K562 (cell line): ENCODE measurements around the gene PRR16. TPM values are rescaled to one million over a fixed set of nuclear protein-coding genes. Genes with fewer than 3 reads are reported as not detected.

Source experiments
- ATAC-seq: fragments of 200-7000 bp; cut with Tn5 transposase; 3 replicates; pipeline ENCODE4 v1.9.1; 2020; ENCODE audit warnings: moderate library complexity
- BruUV-seq: library from RNA; stranded (reverse); fragments of 400-500 nt; replicated peaks from 2 replicates; lab custom pipeline; 2021; lab: Mats Ljungman, UMichigan
- CTCF ChIA-PET: fragments of 300-600 bp; formaldehyde crosslinking; extraction: SDS; loops from one replicate; lab custom pipeline; 2021; ENCODE audit warnings: low intra/inter-chr PET ratio; lab: Yijun Ruan, JAX
- POLR2A ChIA-PET: fragments of 300-600, 350-650 bp; sonication (Branson Sonifier 250); formaldehyde crosslinking; extraction: SDS; loops from one replicate; lab custom pipeline; 2021; ENCODE audit warnings: antibody characterized with exemption, inconsistent platforms; lab: Yijun Ruan, JAX
- DNase-seq, 4 experiments: peaks; one replicate each; pipeline versions ENCODE4 v3.0.0 to v3.0.0-alpha.2; 2011 to 2018; ENCODE audit warnings: low spot score in 3 of 4, mixed read lengths in 3 of 4; ENCODE audit errors: extremely low read depth in 1 of 4
- FAIRE-seq: peaks from 2 replicates; lab custom pipeline; 2011; peaks lifted over from hg19 to GRCh38; lab: Jason Lieb, UNC
- H2AFZ ChIP-seq: 2 replicates; pipeline ENCODE4 v1.6.0; 2011; ENCODE audit warnings: low read depth, low read length, control low read depth, inconsistent platforms
- H3K27ac ChIP-seq: fragments of 200-600 bp; 3 replicates; pipeline ENCODE4 v1.8.0; 2011; ENCODE audit warnings: low read depth, mild to moderate bottlenecking, control low read depth, inconsistent platforms, low read length, moderate library complexity, mixed read lengths; ENCODE audit errors: extremely low read depth
- H3K27me3 ChIP-seq, 2 experiments: fragments of 300-600 bp in 1 of 2; 2 replicates in 1 of 2; 3 replicates in 1 of 2; pipeline versions ENCODE4 v1.6.0 to v1.8.0; 2011; ENCODE audit warnings: inconsistent platforms in 2 of 2, low read length in 2 of 2, mild to moderate bottlenecking in 1 of 2, mixed read lengths in 1 of 2, moderate library complexity in 1 of 2; ENCODE audit not compliant: control insufficient read depth in 2 of 2, insufficient read depth in 2 of 2
- H3K36me3 ChIP-seq: fragments of 300-600 bp; 3 replicates; pipeline ENCODE4 v1.8.0; 2011; ENCODE audit warnings: mild to moderate bottlenecking, low read length, inconsistent platforms; ENCODE audit not compliant: control insufficient read depth, insufficient read depth
- H3K4me1 ChIP-seq, 2 experiments: fragments of 200-600 bp in 1 of 2; replicated peaks in 1 of 2; 2 replicates in 1 of 2; 3 replicates in 1 of 2; pipeline versions ENCODE4 v1.5.1 to v1.8.0; 2011; ENCODE audit warnings: inconsistent platforms in 2 of 2, low read length in 2 of 2, mild to moderate bottlenecking in 1 of 2, mixed read lengths in 1 of 2, moderate library complexity in 1 of 2; ENCODE audit not compliant: control insufficient read depth in 2 of 2, insufficient read depth in 2 of 2
- H3K4me2 ChIP-seq: 2 replicates; pipeline ENCODE4 v1.6.1; 2011; ENCODE audit warnings: low read length, control low read depth, inconsistent platforms, mixed read lengths; ENCODE audit not compliant: insufficient read depth
- H3K4me3 ChIP-seq: fragments of 200-600 bp; sonication (generic), shearing (Covaris generic); 2 replicates; pipeline ENCODE4 v1.5.1; 2016; ENCODE audit warnings: control low read depth, inconsistent platforms
- H3K79me2 ChIP-seq: fragments of 200-600 bp; 3 replicates; pipeline ENCODE4 v1.8.0; 2011; ENCODE audit warnings: low read length, inconsistent platforms; ENCODE audit not compliant: control insufficient read depth, insufficient read depth
- H3K9ac ChIP-seq, 2 experiments: 2 replicates each; pipeline versions ENCODE4 v1.6.0 to v1.6.1; 2011; ENCODE audit warnings: low read depth in 2 of 2, low read length in 2 of 2, control low read depth in 1 of 2, inconsistent platforms in 1 of 2, mild to moderate bottlenecking in 1 of 2, mixed read lengths in 1 of 2; ENCODE audit not compliant: insufficient read depth in 1 of 2
- H3K9me1 ChIP-seq: one replicate; pipeline ENCODE4 v1.6.0; 2011; ENCODE audit warnings: inconsistent platforms, mild to moderate bottlenecking, low read length, moderate library complexity; ENCODE audit not compliant: control insufficient read depth, insufficient read depth
- H3K9me3 ChIP-seq: replicated peaks from 2 replicates; pipeline ENCODE4 v1.5.1; 2011; ENCODE audit warnings: low read depth, low read length, inconsistent platforms; ENCODE audit not compliant: control insufficient read depth, insufficient read depth
- H4K20me1 ChIP-seq: replicated peaks from 2 replicates; pipeline ENCODE4 v1.6.1; 2011; ENCODE audit warnings: low read length, inconsistent platforms, mixed read lengths; ENCODE audit not compliant: control insufficient read depth, insufficient read depth
- CEBPZ ChIP-seq: fragments of 150-350 bp; IDR thresholded peaks from 2 replicates; pipeline ENCODE4 v1.6.1; 2014; ENCODE audit warnings: low read depth, mild to moderate bottlenecking, low read length, borderline replicate concordance
- DLX4 ChIP-seq: fragments of 250-450 bp; sonication (Bioruptor Pico); IDR thresholded peaks from 2 replicates; pipeline ENCODE4 v1.6.1; 2021; ENCODE audit warnings: mild to moderate bottlenecking
- GTF2F1 ChIP-seq: IDR thresholded peaks from 2 replicates; pipeline ENCODE4 v1.6.1; 2011; ENCODE audit warnings: low read depth, low read length, improper control_type of control experiment
- IRF1 ChIP-seq: sonication (generic); formaldehyde crosslinking; IDR thresholded peaks from 2 replicates; pipeline ENCODE4 v1.8.0; 2022; ENCODE audit warnings: missing genetic modification reagents, mild to moderate bottlenecking, borderline replicate concordance
- KDM2B ChIP-seq: fragments of 250-450 bp; sonication (Bioruptor Pico); IDR thresholded peaks from 2 replicates; pipeline ENCODE4 v1.8.0; 2021; ENCODE audit warnings: mild to moderate bottlenecking, moderate library complexity
- MCM2 ChIP-seq: fragments of 450-650 bp; IDR thresholded peaks from 2 replicates; pipeline ENCODE4 v1.6.1; 2017; ENCODE audit warnings: low read depth, mild to moderate bottlenecking
- MTF1 ChIP-seq: fragments of 250-450 bp; sonication (Bioruptor Pico); IDR thresholded peaks from 2 replicates; pipeline ENCODE4 v1.9.0; 2021; ENCODE audit warnings: moderate library complexity, mild to moderate bottlenecking, inconsistent platforms, borderline replicate concordance
- RBBP5 ChIP-seq: fragments of 200-600 bp; sonication (generic); IDR thresholded peaks from 2 replicates; pipeline ENCODE4 v1.6.1; 2012; ENCODE audit warnings: borderline replicate concordance, mild to moderate bottlenecking, low read length, control low read depth, inconsistent platforms; ENCODE audit not compliant: insufficient read depth, poor library complexity, severe bottlenecking
- SMAD1 ChIP-seq: fragments of 150-350 bp; IDR thresholded peaks from 2 replicates; pipeline ENCODE4 v1.6.1; 2014; ENCODE audit warnings: low read length, low read depth; ENCODE audit not compliant: partially characterized antibody
- SNIP1 ChIP-seq: fragments of 450-650 bp; IDR thresholded peaks from 2 replicates; pipeline ENCODE4 v1.7.1; 2017; ENCODE audit warnings: low read depth, mild to moderate bottlenecking
- ZNF592 ChIP-seq: fragments of 450-650 bp; IDR thresholded peaks from 2 replicates; pipeline ENCODE4 v1.6.1; 2017; ENCODE audit warnings: antibody characterized with exemption, mild to moderate bottlenecking
- WGBS: fragments of 100-300 bp; shearing (Covaris generic); methylation state at CpG from one replicate; pipeline ENCODE4 v1.1.6; 2016; ENCODE audit warnings: low coverage, mixed read lengths; ENCODE audit not compliant: insufficient coverage; ENCODE audit errors: missing lambda C conversion rate; 5-methylcytosine and 5-hydroxymethylcytosine counted together
- in situ Hi-C: fragments of 300-500 bp; cut with MboI; formaldehyde crosslinking; loops from 4 replicates; pipeline ENCODE4 v1.15.0; 2018; ENCODE audit warnings: inconsistent platforms, mixed read lengths
- intact Hi-C: fragments of 100-400 bp; cut with micrococcal nuclease; formaldehyde crosslinking; loops from 2 replicates; pipeline ENCODE4 v1.14.2; 2022
- polyA plus RNA-seq, 8 experiments: library from polyadenylated mRNA; depleted of rRNA in 4 of 8; stranded (reverse) in 5 of 8; unstranded in 3 of 8; fragments of >200 nt; fragmentation: Nextera tagmentation in 2 of 8; fragmentation: Illumina TruSeq in 1 of 8; extraction: Ambion mirVana in 2 of 8; extraction: Trizol in 1 of 8; gene quantifications; 2 replicates each; pipeline versions ENCODE4 v1.2.1 to v1.2.3, GENCODE V29; 2011 to 2014; ENCODE audit warnings: inconsistent platforms in 1 of 8, missing spikeins in 1 of 8
- total RNA-seq, 7 experiments: library from RNA; depleted of rRNA in 6 of 7; stranded (reverse); fragments of >200 nt in 6 of 7; fragmentation: Illumina TruSeq in 2 of 7; extraction: Trizol in 2 of 7; gene quantifications; 2 replicates each; pipeline versions ENCODE4 v1.2.1 to v1.2.3, GENCODE V29; 2011 to 2021; ENCODE audit warnings: low replicate concordance in 1 of 7

The PRR16 gene
- total and polyA plus RNA-seq, 9 of the 15 experiments (the other 6 are each of a cell fraction or from before 2014, with no cell fraction given): 0.61 to 10.1 (median 3.3) TPM

GRCh38 chr5:120510994-120511686, 47.0 kb downstream of the PRR16 start:
- Histone ChIP-seq H2AFZ (no peak overlapping the region), H3K27me3 (no peaks in the 10 kb centered on the region), H3K27ac (peak overlapping the region; percentile 94; the same call in 2 of the 3 replicates), H3K9me3 (no peaks in the 10 kb centered on the region), H4K20me1 (no peaks in the 10 kb centered on the region), H3K4me2 (peak overlapping the region; percentile 7; the same call in 1 of the 2 replicates), H3K9me1 (no peaks in the 10 kb centered on the region), H3K4me3 (no peak overlapping the region), H3K79me2 (peaks cover 72% of the 10 kb centered on the region), H3K36me3 (no peaks in the 10 kb centered on the region), H3K4me1 (peaks cover 0 to 23% of the 10 kb centered on the region in 2 experiments; a peak in 2 of 5 replicates), H3K9ac (peak overlapping the region in 1 of 2 experiments; percentile 83; a peak in 2 of 4 replicates)
- FAIRE-seq (no peak), ATAC-seq (no peak), DNase-seq (no peak)
- BruUV-seq: no TSS peak
- in situ Hi-C loops: no loop called here
- intact Hi-C loops: loop anchor here (10.0 kb wide), 1 partner anchor 1436 kb away; the partner anchor contains the start of gene DMXL1
- ChIA-PET POLR2A (no interaction called here), CTCF (interaction anchor here (0.6 kb wide), 1 partner anchor 30 kb away, joined by 3 read pairs; no protein-coding TSS in a partner anchor)
- 15% methylated on average over 4 of the region's 4 CpGs for WGBS
- TF ChIP-seq MTF1 (CRISPR knock-in tag): no peak
- no peak for TF ChIP-seq CEBPZ
- TF ChIP-seq GTF2F1: no peak
- no peak for TF ChIP-seq SNIP1
- no peak for TF ChIP-seq IRF1 (CRISPR knock-in tag)
- TF ChIP-seq MCM2: no peak
- no peak for TF ChIP-seq KDM2B (CRISPR knock-in tag)
- no peak for TF ChIP-seq DLX4 (CRISPR knock-in tag)
- TF ChIP-seq RBBP5: no peak
- TF ChIP-seq SMAD1: no peak
- no peak for TF ChIP-seq ZNF592
